ENCODE data around the gene ABCA7. TPM values are rescaled to one million over a fixed set of nuclear protein-coding genes. Genes with fewer than 3 reads are reported as not detected.

The ABCA7 gene
- total and polyA plus RNA-seq, 2 donors, result 23.4 to 315 TPM

DNA sequence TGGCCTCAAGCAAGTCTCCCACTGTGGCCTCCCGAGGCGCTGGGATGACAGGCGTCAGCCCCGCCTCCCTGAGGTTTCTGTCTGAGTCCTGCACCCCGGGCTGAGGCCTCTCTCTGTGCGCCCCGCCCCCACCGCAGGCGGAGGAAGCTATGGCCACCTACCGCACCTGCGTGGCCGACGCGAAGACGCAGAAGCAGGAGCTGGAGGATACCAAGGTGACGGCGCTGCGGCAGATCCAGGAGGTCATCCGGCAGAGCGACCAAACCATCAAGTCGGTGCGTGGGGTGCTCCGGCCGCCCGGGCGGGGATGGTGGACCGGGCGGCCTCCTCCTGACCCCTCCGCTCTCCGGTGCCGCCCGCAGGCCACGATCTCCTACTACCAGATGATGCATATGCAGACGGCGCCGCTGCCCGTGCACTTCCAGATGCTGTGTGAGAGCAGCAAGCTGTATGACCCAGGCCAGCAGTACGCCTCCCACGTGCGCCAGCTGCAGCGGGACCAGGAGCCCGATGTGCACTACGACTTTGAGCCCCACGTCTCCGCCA is 39.7 kb downstream of the ABCA7 start:
- 96% methylated on average over 45 of the region's 45 CpGs for WGBS
- Histone ChIP-seq H3K9me3 (ENCODE audit: control insufficient read depth in 2 of 2, insufficient read depth in 1 of 2, low read length in 1 of 2) (no peaks in the 10 kb centered on the region), H3K27ac (ENCODE audit: low read depth in 1 of 2, low read length in 1 of 2) (no peak overlapping the region), H3K36me3 (ENCODE audit: control insufficient read depth in 2 of 2, insufficient read depth in 2 of 2, low read length in 1 of 2) (peaks cover 79 to 81% of the 10 kb centered on the region in 2 donors), H3K4me1 (ENCODE audit: control insufficient read depth in 2 of 2, insufficient read depth in 2 of 2, low read length in 2 of 2) (peaks cover 29 to 32% of the 10 kb centered on the region in 2 donors), H3K27me3 (ENCODE audit: control insufficient read depth in 2 of 2, insufficient read depth in 1 of 2, low read length in 1 of 2) (no peaks in the 10 kb centered on the region), H3K4me3 (ENCODE audit: low read length in 2 of 2) (no peak overlapping the region)
- no peak for DNase-seq (ENCODE audit: low read depth in 6 of 9, low spot score in 9 of 9)

DNA sequence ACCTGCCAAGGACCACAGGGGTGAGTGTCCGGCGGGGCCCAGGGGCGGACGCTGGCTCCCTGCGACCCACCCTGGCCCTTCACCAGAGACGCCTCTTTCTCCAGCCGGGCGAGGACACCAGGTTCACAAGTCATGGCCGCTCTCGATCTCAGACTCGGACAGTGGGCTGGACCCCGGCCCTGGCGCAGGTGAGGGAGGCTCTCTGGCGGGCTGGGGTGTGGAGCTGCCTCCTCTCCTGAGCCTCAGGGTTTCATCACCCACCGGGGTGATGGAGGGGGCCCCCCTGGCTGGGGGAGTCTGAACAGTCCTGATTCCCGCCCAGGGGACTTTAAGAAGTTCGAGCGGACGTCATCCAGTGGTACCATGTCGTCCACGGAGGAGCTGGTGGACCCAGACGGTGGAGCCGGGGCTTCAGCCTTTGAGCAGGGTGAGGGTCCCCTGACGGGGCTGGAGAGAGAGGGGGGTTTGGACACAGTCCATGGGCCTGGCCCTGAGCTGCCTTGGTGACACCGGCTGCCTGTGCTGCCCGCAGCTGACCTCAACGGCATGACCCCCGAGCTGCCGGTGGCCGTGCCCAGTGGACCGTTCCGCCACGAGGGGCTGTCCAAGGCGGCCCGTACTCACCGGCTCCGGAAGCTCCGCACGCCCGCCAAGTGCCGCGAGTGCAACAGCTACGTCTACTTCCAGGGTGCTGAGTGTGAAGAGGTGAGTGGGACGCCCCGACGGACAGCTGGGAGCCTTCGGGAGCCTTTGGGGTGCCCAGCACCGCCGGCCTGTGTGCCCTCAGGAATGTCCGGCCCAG is 40.7 kb downstream of the ABCA7 start:
- DNase-seq (ENCODE audit: low read depth in 6 of 9, low spot score in 9 of 9), result no peak
- H3K4me3 ChIP-seq (ENCODE audit: low read length in 2 of 2), result no peak overlapping the region
- H3K9me3 ChIP-seq (ENCODE audit: control insufficient read depth in 2 of 2, insufficient read depth in 1 of 2, low read length in 1 of 2), result no peaks in the 10 kb centered on the region
- no peaks in the 10 kb centered on the region for H3K27me3 ChIP-seq (ENCODE audit: control insufficient read depth in 2 of 2, insufficient read depth in 1 of 2, low read length in 1 of 2)
- peaks cover 82 to 83% of the 10 kb centered on the region in 2 donors for H3K36me3 ChIP-seq (ENCODE audit: control insufficient read depth in 2 of 2, insufficient read depth in 2 of 2, low read length in 1 of 2)
- H3K27ac ChIP-seq (ENCODE audit: low read depth in 1 of 2, low read length in 1 of 2), result no peak overlapping the region
- 98% methylated on average over 50 of the region's 50 CpGs for WGBS
- peaks cover 21 to 24% of the 10 kb centered on the region in 2 donors for H3K4me1 ChIP-seq (ENCODE audit: control insufficient read depth in 2 of 2, insufficient read depth in 2 of 2, low read length in 2 of 2)

- Histone ChIP-seq H3K9me3 (ENCODE audit: control insufficient read depth in 2 of 2, insufficient read depth in 1 of 2, low read length in 1 of 2) (no peaks in the 10 kb centered on the region), H3K4me1 (ENCODE audit: control insufficient read depth in 2 of 2, insufficient read depth in 2 of 2, low read length in 2 of 2) (peaks cover 15 to 22% of the 10 kb centered on the region in 2 donors), H3K36me3 (ENCODE audit: control insufficient read depth in 2 of 2, insufficient read depth in 2 of 2, low read length in 1 of 2) (peaks cover 85 to 86% of the 10 kb centered on the region in 2 donors), H3K4me3 (ENCODE audit: low read length in 2 of 2) (no peak overlapping the region), H3K27ac (ENCODE audit: low read depth in 1 of 2, low read length in 1 of 2) (peak overlapping the region in 1 of 2 donors; percentile 42), H3K27me3 (ENCODE audit: control insufficient read depth in 2 of 2, insufficient read depth in 1 of 2, low read length in 1 of 2) (no peaks in the 10 kb centered on the region)
- WGBS, result 95% methylated on average over 58 of the region's 58 CpGs
- no peak for DNase-seq (ENCODE audit: low read depth in 6 of 9, low spot score in 9 of 9)
These were observed 41.6 kb downstream of the ABCA7 start for GRCh38 chr19:1081301-1082164.

DNA sequence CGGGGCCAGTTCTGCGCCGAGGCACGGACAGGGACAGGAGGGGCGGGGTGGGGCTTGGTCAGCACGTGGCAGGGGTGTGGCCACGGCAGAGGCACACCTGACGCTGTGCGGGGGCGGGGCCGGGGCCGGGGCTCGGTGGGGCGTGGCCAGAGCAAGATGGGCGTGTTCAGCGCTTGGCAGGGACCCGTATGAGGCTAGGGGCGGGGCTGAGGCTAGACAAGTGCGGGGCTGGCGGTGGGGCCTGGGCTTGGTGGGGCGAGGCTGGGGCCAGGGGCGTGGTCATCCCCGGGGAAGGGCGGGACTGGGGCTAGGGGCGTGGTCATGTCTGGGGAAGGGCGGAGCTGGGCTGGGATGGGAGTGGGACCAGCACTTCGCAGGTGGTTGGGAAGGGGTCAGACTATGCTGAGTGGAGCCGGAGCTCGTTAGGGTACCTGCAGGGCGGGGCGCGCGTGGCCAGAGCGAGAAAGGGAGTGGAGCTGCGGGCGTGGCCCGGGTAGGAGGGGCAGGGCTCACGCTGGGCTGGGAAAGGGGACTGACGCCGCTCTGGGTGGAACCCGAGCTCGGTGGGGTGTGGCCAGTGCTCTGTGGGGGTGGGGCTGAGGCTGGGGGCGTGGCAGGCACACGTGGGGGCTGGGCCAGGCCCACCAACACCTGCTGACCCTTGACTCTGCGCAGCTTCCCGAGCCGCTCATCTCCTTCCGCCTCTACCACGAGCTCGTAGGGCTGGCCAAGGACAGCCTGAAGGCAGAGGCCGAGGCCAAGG is 42.4 kb downstream of the ABCA7 start:
- Histone ChIP-seq H3K27me3 (ENCODE audit: control insufficient read depth in 2 of 2, insufficient read depth in 1 of 2, low read length in 1 of 2) (no peaks in the 10 kb centered on the region), H3K4me1 (ENCODE audit: control insufficient read depth in 2 of 2, insufficient read depth in 2 of 2, low read length in 2 of 2) (peaks cover 10 to 22% of the 10 kb centered on the region in 2 donors), H3K9me3 (ENCODE audit: control insufficient read depth in 2 of 2, insufficient read depth in 1 of 2, low read length in 1 of 2) (no peaks in the 10 kb centered on the region), H3K36me3 (ENCODE audit: control insufficient read depth in 2 of 2, insufficient read depth in 2 of 2, low read length in 1 of 2) (peaks cover 91 to 93% of the 10 kb centered on the region in 2 donors), H3K4me3 (ENCODE audit: low read length in 2 of 2) (no peak overlapping the region), H3K27ac (ENCODE audit: low read depth in 1 of 2, low read length in 1 of 2) (peak overlapping the region in 1 of 2 donors; percentile 43)
- WGBS, result 88% methylated on average over 51 of the region's 51 CpGs
- no peak for DNase-seq (ENCODE audit: low read depth in 6 of 9, low spot score in 9 of 9)

- peaks cover 11 to 23% of the 10 kb centered on the region in 2 donors for H3K4me1 ChIP-seq (ENCODE audit: control insufficient read depth in 2 of 2, insufficient read depth in 2 of 2, low read length in 2 of 2)
These were observed 43.3 kb downstream of the ABCA7 start for GRCh38 chr19:1082928-1083816.

GRCh38 chr19:1084024-1084868 is 44.3 kb downstream of the ABCA7 start:
- Histone ChIP-seq H3K9me3 (ENCODE audit: control insufficient read depth in 2 of 2, insufficient read depth in 1 of 2, low read length in 1 of 2) (no peaks in the 10 kb centered on the region), H3K36me3 (ENCODE audit: control insufficient read depth in 2 of 2, insufficient read depth in 2 of 2, low read length in 1 of 2) (peaks cover 93 to 97% of the 10 kb centered on the region in 2 donors), H3K4me1 (ENCODE audit: control insufficient read depth in 2 of 2, insufficient read depth in 2 of 2, low read length in 2 of 2) (peaks cover 17 to 34% of the 10 kb centered on the region in 2 donors), H3K27me3 (ENCODE audit: control insufficient read depth in 2 of 2, insufficient read depth in 1 of 2, low read length in 1 of 2) (no peaks in the 10 kb centered on the region), H3K27ac (ENCODE audit: low read depth in 1 of 2, low read length in 1 of 2) (peak overlapping the region in 1 of 2 donors; percentile 54), H3K4me3 (ENCODE audit: low read length in 2 of 2) (no peak overlapping the region)
- no peak for DNase-seq (ENCODE audit: low read depth in 6 of 9, low spot score in 9 of 9)
- WGBS, result 94% methylated on average over 43 of the region's 43 CpGs

More at GRCh38 chr19:1082928-1083816, 43.3 kb downstream of the ABCA7 start:
- 97% methylated on average over 59 of the region's 59 CpGs for WGBS
- Histone ChIP-seq H3K36me3 (ENCODE audit: control insufficient read depth in 2 of 2, insufficient read depth in 2 of 2, low read length in 1 of 2) (peaks cover 91 to 94% of the 10 kb centered on the region in 2 donors), H3K27ac (ENCODE audit: low read depth in 1 of 2, low read length in 1 of 2) (no peak overlapping the region), H3K27me3 (ENCODE audit: control insufficient read depth in 2 of 2, insufficient read depth in 1 of 2, low read length in 1 of 2) (no peaks in the 10 kb centered on the region), H3K4me3 (ENCODE audit: low read length in 2 of 2) (no peak overlapping the region), H3K9me3 (ENCODE audit: control insufficient read depth in 2 of 2, insufficient read depth in 1 of 2, low read length in 1 of 2) (no peaks in the 10 kb centered on the region)
- DNase-seq (ENCODE audit: low read depth in 6 of 9, low spot score in 9 of 9), result no peak

- H3K27ac ChIP-seq (ENCODE audit: low read depth in 1 of 2, low read length in 1 of 2), result no peak overlapping the region
- H3K27me3 ChIP-seq (ENCODE audit: control insufficient read depth in 2 of 2, insufficient read depth in 1 of 2, low read length in 1 of 2), result no peaks in the 10 kb centered on the region
- peaks cover 90 to 93% of the 10 kb centered on the region in 2 donors for H3K36me3 ChIP-seq (ENCODE audit: control insufficient read depth in 2 of 2, insufficient read depth in 2 of 2, low read length in 1 of 2)
- 94% methylated on average over 8 of the region's 8 CpGs for WGBS
- H3K9me3 ChIP-seq (ENCODE audit: control insufficient read depth in 2 of 2, insufficient read depth in 1 of 2, low read length in 1 of 2), result no peaks in the 10 kb centered on the region
- no peak for DNase-seq (ENCODE audit: low read depth in 6 of 9, low spot score in 9 of 9)
- peaks cover 16 to 34% of the 10 kb centered on the region in 2 donors for H3K4me1 ChIP-seq (ENCODE audit: control insufficient read depth in 2 of 2, insufficient read depth in 2 of 2, low read length in 2 of 2)
- no peak overlapping the region for H3K4me3 ChIP-seq (ENCODE audit: low read length in 2 of 2)
These were observed 45.2 kb downstream of the ABCA7 start for GRCh38 chr19:1085053-1085658.
